ENCODE measurements around the gene SUGCT.

SUGCT gene

GRCh38 chr7:40876601-40877000 lies 741.8 kb downstream of the SUGCT start:
- no peak overlapping the region for H3K4me3 ChIP-seq (replicated peaks; ENCODE audit: insufficient read depth, low read length)
- DNase-seq (ENCODE audit: low read depth in 1 of 2, low spot score in 1 of 2): no peak
- H3K27ac ChIP-seq (replicated peaks): no peak overlapping the region
- H3K27me3 ChIP-seq (ENCODE audit: insufficient read depth, poor library complexity, severe bottlenecking): no peaks in the 10 kb centered on the region
- TF ChIP-seq SPI1 (IDR thresholded peaks at IDR 0.05; ENCODE audit: borderline replicate concordance, low read depth): no peak

GRCh38 chr7:40879941-40880543 lies 745.2 kb downstream of the SUGCT start:
- Histone ChIP-seq H3K4me3 (replicated peaks; ENCODE audit: insufficient read depth, low read length) (no peak overlapping the region), H3K27ac (replicated peaks) (no peak overlapping the region), H3K27me3 (ENCODE audit: insufficient read depth, poor library complexity, severe bottlenecking) (no peaks in the 10 kb centered on the region)
- TF ChIP-seq SPI1 (IDR thresholded peaks at IDR 0.05; ENCODE audit: borderline replicate concordance, low read depth): no peak
- TF ChIP-seq REST (IDR thresholded peaks at IDR 0.05; ENCODE audit: insufficient replicate concordance, low read depth): no peak
- no peak for TF ChIP-seq CTCF (IDR thresholded peaks at IDR 0.05; ENCODE audit: insufficient read depth, low read length)
- TF ChIP-seq POLR2AphosphoS5 (IDR thresholded peaks at IDR 0.05; ENCODE audit: low read depth): no peak
- no peak for TF ChIP-seq GABPA (IDR thresholded peaks at IDR 0.05; ENCODE audit: low read depth)
- DNase-seq (ENCODE audit: low read depth in 1 of 2, low spot score in 1 of 2): no peak

DNA sequence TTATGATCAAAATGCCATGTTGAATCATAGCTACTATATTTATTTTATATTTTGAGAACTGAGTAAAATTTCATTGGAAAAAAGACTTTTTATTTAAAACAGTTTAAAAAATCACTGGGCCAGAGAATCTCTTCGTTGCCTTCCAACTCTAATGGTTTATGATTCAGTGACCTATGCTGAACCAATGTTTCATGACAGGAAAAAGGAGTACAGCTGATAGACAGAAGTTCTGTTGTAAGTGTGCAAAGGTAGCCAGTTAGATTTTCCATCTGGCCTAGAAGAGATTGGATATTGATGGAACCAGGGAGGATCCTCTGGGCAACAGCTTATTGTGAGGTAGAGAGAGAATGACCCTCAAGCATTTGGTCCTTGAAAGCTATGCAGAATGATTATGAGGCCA lies 745.8 kb downstream of the SUGCT start:
- Histone ChIP-seq H3K4me3 (replicated peaks; ENCODE audit: insufficient read depth, low read length) (no peak overlapping the region), H3K27me3 (ENCODE audit: insufficient read depth, poor library complexity, severe bottlenecking) (no peaks in the 10 kb centered on the region), H3K27ac (replicated peaks) (no peak overlapping the region)
- TF ChIP-seq CTCF (IDR thresholded peaks at IDR 0.05; ENCODE audit: insufficient read depth, low read length) (no peak), POLR2AphosphoS5 (IDR thresholded peaks at IDR 0.05; ENCODE audit: low read depth) (no peak), REST (IDR thresholded peaks at IDR 0.05; ENCODE audit: insufficient replicate concordance, low read depth) (no peak), SPI1 (IDR thresholded peaks at IDR 0.05; ENCODE audit: borderline replicate concordance, low read depth) (no peak), GABPA (IDR thresholded peaks at IDR 0.05; ENCODE audit: low read depth) (no peak)
- no peak for DNase-seq (ENCODE audit: low read depth in 1 of 2, low spot score in 1 of 2)

- no peak for DNase-seq (ENCODE audit: low read depth in 1 of 2, low spot score in 1 of 2)
- TF ChIP-seq POLR2AphosphoS5 (IDR thresholded peaks at IDR 0.05; ENCODE audit: low read depth) (no peak), GABPA (IDR thresholded peaks at IDR 0.05; ENCODE audit: low read depth) (no peak), SPI1 (IDR thresholded peaks at IDR 0.05; ENCODE audit: borderline replicate concordance, low read depth) (no peak), REST (IDR thresholded peaks at IDR 0.05; ENCODE audit: insufficient replicate concordance, low read depth) (no peak), CTCF (IDR thresholded peaks at IDR 0.05; ENCODE audit: insufficient read depth, low read length) (no peak)
- Histone ChIP-seq H3K4me3 (replicated peaks; ENCODE audit: insufficient read depth, low read length) (no peak overlapping the region), H3K27ac (replicated peaks) (no peak overlapping the region), H3K27me3 (ENCODE audit: insufficient read depth, poor library complexity, severe bottlenecking) (no peaks in the 10 kb centered on the region)
Measured at GRCh38 chr7:40881405-40881926, 746.7 kb downstream of the SUGCT start.
